GM19467 (cell line): ENCODE results near the gene DNAJC15.

Source experiments
- ATAC-seq: cut with Tn5 transposase; IDR thresholded peaks from one replicate; pipeline ENCODE4 v1.9.1; 2021; ENCODE audit warnings: mild to moderate bottlenecking, moderate library complexity; ENCODE audit not compliant: unreplicated experiment

Gene DNAJC15

GRCh38 chr13:43122791-43123190 is 99.4 kb downstream of the DNAJC15 start:
- ATAC-seq = no peak

GRCh38 chr13:43123856-43124255 is 100.5 kb downstream of the DNAJC15 start:
- ATAC-seq = no peak

- ATAC-seq = no peak
Observed at GRCh38 chr13:43124490-43124889, 101.1 kb downstream of the DNAJC15 start.

- ATAC-seq = no peak
Observed at GRCh38 chr13:43126420-43126819, 103.0 kb downstream of the DNAJC15 start.

- no peak for ATAC-seq
Observed at GRCh38 chr13:43127103-43127798, 103.9 kb downstream of the DNAJC15 start.

GRCh38 chr13:43127827-43128226 is 104.4 kb downstream of the DNAJC15 start:
- no peak for ATAC-seq

- no peak for ATAC-seq
Observed at GRCh38 chr13:43128504-43128961, 105.1 kb downstream of the DNAJC15 start.

GRCh38 chr13:43129066-43129465 is 105.7 kb downstream of the DNAJC15 start:
- no peak for ATAC-seq

- no peak for ATAC-seq
Observed at GRCh38 chr13:43129511-43130110, 106.2 kb downstream of the DNAJC15 start.

- ATAC-seq = no peak
Observed at GRCh38 chr13:43132257-43132656, 108.9 kb downstream of the DNAJC15 start.

- ATAC-seq = no peak
Observed at GRCh38 chr13:43132911-43133310, 109.5 kb downstream of the DNAJC15 start.

- ATAC-seq = no peak
Observed at GRCh38 chr13:43133792-43134191, 110.4 kb downstream of the DNAJC15 start.

GRCh38 chr13:43134868-43135267 is 111.5 kb downstream of the DNAJC15 start:
- ATAC-seq = no peak

- ATAC-seq = no peak
Observed at GRCh38 chr13:43135516-43135915, 112.1 kb downstream of the DNAJC15 start.

GRCh38 chr13:43136920-43137575 is 113.7 kb downstream of the DNAJC15 start:
- no peak for ATAC-seq

- ATAC-seq = no peak
Observed at GRCh38 chr13:43139211-43139610, 115.8 kb downstream of the DNAJC15 start.

- no peak for ATAC-seq
Observed at GRCh38 chr13:43139921-43140320, 116.5 kb downstream of the DNAJC15 start.

- ATAC-seq = no peak
Observed at GRCh38 chr13:43140985-43141384, 117.6 kb downstream of the DNAJC15 start.

- no peak for ATAC-seq
Observed at GRCh38 chr13:43141685-43142084, 118.3 kb downstream of the DNAJC15 start.

GRCh38 chr13:43143591-43143990 is 120.2 kb downstream of the DNAJC15 start:
- ATAC-seq = no peak

GRCh38 chr13:43145534-43146196 is 122.3 kb downstream of the DNAJC15 start:
- ATAC-seq = no peak

GRCh38 chr13:43146400-43146799 is 123.0 kb downstream of the DNAJC15 start:
- no peak for ATAC-seq
